HG02870 (cell line): ENCODE results near the gene SMYD3.
"Not testable (repeated sequence)": the region's sequence is repeated elsewhere in the genome, so short reads cannot be mapped to it uniquely, and the experiment has no call there.

ENCODE experiments used
- ATAC-seq: cut with Tn5 transposase; IDR thresholded peaks from one replicate; pipeline ENCODE4 v1.9.1; 2021; ENCODE audit warnings: mild to moderate bottlenecking, moderate library complexity; ENCODE audit not compliant: unreplicated experiment

The SMYD3 gene

DNA sequence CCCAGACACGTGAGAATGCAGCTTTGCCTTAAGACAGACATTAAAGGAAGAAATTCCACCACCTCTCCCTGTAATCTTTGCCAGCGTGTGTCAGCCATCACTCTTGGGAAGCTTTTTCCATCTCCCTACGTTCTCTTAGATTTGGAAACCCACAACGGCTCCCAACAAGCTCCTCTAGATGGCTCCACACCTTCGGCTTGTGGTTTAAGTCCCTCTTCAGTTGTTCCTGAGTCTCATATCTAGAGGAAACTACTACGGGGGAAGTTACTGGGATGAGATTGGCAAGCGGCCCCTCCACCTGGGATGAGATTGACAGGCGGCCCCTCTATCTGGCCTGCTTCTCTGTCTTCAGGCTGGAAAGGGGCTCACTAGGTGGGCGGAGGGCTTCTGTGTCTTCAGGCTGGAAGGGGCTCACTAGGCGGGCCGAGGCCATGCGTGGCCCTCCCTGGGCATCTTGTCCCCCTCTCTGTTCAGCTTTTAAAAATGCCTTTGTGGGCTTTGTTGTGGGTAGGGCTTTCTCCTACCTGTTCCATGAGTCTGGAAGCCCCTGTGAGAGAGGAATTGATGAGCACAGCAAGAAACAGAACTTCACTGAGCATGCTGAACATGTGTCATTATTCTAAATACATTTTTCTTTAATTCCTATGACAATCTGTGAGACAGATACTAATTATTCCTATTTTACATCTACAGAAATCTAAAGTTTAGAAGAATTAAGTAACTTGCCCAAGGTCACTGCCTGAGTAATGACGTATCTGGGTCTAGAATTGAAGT, 681.8 kb downstream of the SMYD3 start:
- no peak for ATAC-seq

DNA sequence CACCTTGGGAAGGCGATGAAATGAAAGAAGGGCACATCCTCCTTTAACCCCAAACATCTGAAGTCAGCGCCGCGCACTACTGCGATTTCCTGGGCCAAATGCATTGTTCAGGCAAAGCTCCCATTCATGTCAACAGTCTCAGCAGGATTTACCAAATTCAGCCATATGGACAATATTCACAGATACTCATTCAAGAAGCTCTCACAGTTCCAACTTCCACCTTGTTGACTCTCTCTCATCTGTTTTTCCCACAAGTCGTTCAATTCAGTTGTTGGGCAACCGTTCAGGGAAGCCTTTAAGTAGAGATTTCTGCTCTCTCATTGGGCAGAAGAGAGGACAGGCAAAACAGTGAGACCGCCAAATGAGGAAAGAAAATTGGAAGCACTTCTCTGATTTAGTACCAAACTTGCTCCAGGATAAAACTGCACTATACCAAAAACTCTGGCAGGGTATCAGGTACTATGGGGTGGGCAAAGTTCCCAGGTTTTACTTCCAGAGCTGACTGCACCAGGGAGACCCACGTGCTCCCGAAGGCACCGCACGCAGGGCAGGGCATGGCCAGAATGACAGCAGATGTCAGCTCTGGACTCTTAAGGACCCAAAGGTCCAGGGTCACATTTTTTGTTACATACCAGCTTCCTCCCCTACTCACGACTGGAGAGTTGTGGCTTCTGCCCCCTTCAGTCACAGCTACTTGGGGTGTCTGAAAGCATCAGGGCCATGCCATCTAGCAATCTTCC, 683.5 kb downstream of the SMYD3 start:
- ATAC-seq, result no peak

DNA sequence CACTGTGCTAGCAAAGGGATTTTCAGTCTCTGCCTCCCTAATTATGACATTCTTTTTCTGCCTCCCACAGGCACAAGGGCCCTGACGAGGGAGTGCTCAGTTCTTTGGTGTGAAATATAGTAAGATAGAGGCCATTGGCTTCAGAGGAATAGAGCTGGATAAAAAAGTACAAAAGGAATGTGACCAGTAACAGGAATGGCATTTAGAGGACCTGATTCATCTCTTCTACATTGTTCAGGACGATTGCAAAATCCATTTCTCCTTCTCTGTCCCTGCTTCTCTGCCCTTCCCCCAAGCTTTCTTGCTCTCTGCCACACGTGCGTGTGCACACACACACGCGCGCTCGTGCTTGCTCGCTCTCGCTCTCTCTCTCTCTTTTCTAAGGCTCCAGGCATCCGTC, 684.1 kb downstream of the SMYD3 start:
- no peak for ATAC-seq

DNA sequence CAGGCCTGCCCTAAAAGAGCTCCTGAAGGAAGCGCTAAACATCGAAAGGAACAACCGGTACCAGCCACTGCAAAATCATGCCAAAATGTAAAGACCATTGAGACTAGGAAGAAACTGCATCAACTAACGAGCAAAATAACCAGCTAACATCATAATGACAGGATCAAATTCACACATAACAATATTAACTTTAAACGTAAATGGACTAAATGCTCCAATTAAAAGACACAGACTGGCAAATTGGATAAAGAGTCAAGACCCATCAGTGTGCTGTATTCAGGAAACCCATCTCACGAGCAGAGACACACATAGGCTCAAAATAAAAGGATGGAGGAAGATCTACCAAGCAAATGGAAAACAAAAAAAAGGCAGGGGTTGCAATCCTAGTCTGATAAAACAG, 688.7 kb downstream of the SMYD3 start:
- ATAC-seq, result not testable (repeated sequence)

DNA sequence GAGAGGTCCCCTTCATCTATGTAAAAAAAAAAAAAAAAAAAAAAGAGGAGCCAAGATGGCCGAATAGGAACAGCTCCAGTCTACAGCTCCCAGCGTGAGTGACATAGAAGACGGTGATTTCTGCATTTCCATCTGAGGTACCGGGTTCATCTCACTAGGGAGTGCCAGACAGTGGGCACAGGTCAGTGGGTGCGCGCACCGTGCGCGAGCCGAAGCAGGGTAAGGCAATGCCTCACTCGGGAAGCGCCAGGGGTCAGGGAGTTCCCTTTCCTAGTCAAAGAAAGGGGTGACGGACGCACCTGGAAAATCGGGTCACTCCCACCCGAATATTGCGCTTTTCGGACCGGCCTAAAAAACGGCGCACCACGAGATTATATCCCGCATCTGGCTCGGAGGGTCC, 690.6 kb downstream of the SMYD3 start:
- ATAC-seq, result not testable (repeated sequence)

DNA sequence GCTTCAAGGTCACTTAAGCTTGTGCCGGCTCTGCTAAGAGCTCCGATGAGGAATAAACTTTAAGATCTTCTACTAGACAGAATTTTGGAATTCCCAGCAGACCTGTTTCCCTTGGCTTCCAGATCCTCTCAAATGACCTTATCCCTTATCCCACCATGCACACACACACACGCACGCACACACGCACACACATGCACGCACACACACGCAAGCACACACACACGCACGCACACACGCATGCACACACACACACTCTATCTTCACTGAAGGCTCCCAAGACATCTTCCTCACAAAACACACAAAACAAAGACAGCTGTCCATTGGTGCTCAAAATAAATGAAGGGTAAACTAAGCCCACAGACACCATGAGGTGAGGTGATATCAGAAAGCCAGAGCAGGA, 692.4 kb downstream of the SMYD3 start:
- no peak for ATAC-seq

DNA sequence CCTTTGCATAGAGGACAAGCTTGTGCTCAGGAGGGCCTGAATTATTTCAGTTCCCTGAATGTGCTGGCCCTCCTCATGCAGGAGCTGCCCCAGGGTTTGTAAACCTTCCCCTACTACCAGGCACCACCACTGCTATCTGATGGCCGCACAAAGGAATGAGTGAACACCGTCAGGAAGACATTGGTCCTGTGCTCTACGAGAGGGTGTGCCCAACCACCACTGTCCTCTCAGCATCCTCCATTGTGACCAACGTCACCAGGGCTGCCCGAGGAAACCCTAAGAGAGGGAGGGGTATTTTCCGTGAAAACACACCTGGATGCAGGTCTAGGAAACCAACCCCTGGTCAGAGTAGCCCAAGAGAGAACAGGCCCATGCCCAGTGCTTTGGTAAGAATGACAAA, 694.8 kb downstream of the SMYD3 start:
- ATAC-seq, result no peak

DNA sequence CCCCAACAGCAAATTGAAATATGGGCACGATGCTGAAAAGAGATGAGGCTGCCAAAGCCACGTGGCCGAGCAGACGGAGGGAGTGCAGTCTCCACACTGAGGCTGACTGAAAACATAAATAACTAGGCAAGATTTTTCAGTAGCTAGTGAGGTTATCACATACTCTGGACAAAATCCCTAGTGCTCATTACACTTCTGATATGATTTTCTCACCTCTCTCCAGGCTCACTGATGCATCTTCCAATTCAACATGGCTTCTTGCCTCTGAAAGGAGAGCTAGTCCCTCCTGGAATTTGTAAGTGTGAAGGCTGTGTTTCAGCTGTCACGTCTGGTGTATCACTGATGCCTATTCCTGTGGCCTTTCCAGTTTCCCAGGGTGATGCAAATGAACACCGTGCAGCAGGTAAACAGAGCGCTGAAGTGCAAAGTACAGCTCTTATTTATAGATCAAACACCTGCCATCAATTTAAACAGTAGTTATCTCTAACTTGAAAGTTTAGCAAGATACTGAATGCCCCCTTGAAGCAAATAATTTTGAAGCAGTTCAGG, 696.2 kb downstream of the SMYD3 start:
- ATAC-seq, result no peak

DNA sequence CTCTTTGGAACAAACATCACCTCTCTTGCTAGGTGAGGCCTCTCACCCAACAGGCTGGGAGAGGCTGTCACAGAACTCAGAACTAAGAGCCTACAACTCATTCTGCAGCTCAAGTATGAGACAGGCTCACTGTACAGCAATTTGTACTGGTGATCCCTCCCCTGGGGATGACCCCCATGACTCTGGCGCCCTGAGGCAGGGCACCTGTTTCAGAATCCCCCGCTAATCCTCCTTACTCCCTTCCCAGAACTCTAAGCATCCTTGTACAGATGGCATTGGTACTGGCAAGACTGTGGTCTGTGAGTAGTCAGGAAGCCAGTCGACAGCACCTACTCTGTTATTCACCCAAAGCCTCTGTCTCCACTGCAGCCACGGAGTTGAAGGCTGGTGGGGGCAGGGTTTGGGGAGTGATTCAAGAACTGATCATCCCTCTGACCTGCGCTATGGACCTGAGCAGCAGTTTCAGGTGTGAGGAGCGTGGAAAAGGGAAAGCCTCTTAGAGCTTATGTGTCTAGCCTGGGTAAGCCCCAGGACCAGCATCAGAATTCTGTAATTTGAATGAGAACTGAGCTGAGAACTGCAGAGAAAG, 696.8 kb downstream of the SMYD3 start:
- no peak for ATAC-seq

DNA sequence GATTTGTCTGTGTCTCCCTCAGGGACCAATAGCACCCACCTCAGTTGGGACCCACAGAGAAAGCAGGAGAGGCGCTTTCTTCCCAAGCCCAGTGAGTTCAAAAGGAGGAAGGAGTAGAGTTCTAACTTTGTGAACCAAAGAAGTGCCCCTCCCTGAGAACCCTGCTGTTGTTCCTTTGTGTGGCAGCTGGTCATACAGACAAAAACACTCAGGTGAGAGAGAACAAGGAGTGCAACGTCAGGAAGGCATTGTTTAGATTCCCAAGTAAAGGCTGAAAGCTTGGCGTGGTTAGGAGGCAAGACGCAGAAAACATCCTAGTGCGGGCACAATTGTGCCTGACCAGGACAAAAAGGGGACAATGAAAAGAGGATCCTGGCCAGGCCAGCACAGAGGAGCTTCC, 697.7 kb downstream of the SMYD3 start:
- no peak for ATAC-seq

DNA sequence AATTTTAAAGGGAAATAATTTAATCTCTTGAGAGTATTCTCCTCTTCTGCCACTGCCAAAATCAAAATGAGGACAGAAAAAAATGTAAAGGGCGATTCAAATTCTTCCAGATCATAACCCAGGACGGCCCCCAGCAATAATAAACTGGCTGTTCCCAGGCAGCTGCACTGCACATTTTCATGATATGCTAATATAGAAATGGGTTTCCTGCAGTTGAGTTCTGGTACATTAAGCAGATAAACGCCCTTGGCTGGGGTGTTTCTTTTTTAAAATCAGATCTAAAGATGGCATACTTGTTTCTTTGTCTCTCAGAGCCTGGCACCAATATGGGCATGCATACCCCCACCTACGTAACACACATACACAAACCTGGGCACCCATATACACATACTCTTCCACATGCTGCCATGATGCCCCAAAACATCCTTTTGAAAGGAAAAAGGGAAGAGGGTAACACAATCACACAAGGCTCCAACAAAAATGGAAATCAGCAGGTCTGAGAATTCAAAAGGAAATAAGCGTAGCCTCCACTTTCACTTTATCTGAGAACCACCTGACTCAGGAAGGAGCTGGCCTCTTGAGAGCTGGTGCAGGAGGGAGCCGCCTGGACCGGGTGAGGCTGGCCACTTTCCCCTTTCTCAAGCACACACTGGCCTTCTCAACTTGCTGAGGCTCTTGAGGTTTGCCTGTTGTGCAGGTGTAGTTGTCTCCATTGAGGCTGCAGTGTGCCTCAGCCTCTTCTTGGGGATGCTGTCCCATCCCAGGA, 698.9 kb downstream of the SMYD3 start:
- ATAC-seq, result no peak

DNA sequence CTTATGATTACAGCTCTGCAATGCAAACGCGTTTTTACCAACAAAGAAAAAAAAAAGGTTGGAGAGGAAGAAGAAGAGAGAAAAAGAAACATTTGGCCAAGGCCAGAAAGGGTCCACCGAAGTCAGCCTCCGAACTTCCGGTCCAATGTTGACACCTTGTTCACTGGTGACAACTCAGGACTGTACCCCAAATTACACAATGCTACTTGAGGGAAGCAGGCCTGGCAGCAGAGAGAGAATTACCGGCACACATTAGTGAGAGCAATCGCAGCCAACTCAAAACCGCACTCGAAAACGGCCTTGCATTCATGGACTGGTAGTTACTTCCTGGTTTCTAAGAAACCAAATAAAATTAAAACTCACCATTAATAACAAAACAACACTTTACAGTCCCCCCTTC, 699.8 kb downstream of the SMYD3 start:
- ATAC-seq, result peak; percentile 89

DNA sequence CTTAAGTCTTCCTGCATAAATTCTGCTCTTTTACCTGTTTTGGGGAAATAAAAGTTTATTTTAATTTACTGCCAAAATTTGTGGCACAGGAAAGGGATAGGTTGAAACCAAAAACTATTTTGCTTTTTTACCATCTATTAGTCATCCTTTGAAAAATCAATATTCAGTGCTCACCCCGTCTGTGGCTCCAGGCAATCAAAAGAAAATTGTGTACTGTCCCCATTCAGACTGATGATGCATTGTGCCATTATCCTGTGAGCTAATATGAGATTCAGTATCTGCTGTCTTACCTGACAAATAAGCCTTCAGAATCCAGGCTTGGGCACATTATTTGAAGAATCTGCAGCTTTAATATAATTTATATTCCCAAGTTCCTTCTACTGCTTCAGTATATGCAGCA, 701.5 kb downstream of the SMYD3 start:
- no peak for ATAC-seq

DNA sequence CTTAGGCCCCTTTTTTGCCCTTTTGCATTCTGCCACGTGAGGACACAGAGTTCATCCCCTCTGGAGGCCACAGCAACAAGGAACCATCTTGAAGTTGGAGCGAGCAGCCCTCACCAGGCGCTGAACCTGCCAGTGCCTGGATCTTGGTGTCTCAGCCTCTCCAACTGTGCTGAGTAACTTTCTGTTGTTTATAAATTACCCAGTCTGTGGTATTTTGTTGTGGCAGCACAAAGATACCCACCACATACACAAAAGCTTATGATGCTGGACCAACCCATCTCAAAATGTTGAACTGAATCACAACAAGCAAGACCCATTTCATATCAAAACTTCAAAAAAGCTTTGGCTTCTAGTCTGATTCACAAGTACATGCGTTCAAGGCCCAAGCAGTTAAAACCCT, 702.4 kb downstream of the SMYD3 start:
- ATAC-seq, result no peak

DNA sequence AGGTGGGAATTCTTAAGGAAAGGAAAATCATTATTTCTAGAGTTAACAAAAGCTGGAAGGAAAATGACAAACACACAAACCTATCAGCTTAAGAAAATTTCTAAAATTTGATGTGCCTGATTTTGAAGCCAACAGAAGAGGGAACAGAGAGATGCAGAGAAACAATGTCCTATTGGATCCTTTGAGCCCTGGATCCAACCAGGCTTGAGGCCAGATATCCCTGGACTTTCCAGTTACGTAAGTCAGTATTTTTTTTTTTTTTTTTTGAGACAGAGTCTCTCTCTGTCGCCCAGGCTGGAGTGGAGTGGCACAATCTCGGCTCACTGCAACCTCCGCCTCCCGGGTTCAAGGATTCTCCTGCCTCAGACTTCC, 703.4 kb downstream of the SMYD3 start:
- ATAC-seq, result no peak

DNA sequence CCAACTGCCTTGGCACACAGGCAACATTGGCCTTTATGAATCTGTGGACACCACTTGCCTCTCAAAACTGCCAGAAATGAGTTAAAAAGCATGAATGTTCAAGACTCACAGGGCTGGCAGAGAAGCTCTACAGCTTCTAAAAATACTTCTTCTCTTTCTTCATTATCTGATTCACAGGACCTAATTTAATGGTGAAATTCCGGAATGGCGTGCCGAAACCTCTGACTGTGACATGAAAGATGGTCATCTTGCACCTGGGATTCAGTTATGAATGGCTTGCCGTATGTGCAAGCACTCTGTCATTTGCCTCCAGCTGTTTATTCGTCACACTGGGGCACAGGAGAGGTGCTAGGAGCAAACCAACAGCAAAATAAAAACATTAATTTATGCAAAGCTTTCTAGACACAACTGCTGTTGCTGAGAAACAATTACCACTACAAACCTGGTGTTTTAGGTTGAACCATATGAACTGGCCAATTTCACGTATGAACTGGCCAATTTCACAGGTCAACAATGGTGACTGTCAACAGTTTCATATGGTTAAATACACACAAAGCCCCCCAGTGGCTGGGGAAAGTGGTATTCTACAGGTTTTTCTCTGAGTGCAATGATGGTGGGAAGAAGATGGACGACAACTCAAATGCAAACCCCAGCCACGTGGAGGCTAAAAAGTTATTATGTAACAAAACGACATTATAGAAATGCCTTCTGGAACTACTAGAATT, 704.0 kb downstream of the SMYD3 start:
- no peak for ATAC-seq

DNA sequence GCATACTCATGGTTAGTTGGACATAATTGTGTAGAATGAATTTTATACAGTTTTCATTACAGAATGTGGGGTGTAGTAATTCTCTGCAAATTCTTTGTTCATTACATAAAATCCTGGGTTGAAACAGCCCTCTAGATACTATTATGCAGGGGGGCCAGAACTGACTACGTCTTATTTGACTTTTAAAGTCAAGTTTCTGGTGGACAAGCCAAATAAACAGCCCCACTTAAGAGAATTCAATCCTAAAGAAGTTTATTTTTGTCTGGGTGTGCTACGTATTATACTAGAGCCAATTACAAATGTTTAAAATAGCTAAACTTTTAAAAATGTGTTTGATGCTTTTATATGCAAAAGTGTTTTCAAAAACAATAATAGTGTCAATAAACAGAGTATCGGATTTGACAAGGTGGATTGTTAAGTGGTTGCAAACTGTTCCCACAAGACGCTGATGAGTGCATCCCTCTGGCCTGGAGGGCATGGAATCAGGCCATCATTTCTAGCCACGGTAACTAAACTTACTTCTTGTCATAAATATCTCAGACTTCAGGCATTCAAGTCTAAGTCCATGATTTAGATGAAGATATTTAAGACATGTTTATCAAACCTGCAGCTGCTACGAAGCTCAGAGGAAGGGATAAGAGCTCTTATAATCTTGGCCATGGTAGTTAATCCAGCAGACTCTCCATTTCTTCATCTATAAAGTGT, 706.0 kb downstream of the SMYD3 start:
- ATAC-seq, result no peak

DNA sequence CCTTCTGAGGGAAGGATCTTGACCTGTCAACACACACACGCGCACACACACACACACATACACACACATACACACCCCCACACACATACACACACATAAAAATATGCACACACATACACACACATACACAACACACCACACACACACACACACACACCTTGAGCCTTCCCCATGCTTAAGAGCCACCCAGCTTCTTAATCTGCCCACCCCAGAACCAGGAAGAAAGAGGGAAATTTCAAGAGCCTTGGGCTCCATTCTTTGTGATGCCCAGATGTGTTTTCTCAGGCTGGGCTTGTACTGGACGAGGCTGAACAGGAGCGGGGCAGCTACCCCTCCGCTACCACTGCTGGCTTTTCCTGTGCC, 708.7 kb downstream of the SMYD3 start:
- no peak for ATAC-seq

DNA sequence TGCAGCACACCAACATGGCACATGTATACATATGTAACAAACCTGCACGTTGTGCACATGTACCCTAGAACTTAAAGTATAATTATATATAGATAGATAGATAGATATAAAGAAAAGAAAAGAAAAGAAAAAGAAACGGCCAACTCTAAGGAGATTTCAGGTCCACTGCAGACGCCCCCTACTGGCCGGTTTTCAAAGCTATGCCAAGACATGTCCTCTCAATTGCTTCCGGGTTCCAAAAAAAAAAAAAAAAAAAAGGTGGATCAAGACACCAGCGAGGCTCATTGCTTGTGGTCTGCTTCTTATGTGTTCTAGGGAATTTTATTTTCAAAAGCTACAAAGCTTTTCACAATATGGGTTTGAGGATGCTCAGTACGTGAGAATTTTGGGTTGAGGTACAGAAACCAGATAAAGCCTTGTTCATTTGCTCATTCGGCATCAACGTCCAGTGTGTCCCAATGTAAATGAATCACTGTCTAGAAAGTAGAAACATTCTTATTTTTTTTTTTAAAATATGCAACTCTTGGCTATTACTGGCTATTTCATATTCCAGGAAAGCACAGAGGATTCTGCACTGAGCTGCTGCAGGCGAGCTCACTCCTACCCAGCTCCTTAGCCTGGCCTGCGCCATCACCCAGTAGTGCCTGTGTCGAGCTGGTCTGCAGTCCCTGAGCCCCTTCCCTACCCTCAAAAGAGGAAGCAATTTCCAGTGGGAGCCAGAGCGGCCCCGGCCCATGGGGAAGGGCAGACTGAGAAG, 709.3 kb downstream of the SMYD3 start:
- no peak for ATAC-seq
